Measurements from ENCODE around the gene TTC12.

The TTC12 gene

GRCh38 chr11:113408887-113409286, 94.5 kb downstream of the TTC12 start:
- DNase-seq = no peak

DNA sequence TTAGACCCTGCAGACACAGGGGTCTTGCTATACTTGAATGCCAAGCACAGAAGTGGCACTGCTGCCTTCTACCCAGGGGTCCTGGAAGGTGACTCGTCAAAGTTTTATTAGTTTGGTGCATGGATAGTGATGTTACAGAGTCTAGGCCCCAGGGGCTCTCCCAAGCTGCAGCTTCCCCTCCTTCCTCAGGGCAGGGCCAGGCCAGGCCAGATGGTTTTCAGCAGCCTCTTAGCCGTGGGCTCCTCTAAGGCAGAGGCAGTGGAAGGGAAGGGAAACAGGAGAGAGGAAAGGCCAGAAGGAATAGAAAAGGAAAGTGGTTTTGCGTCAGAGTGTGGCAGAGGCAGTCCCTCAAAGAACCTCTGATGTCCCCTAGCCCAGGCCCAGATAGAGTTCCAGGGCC, 95.1 kb downstream of the TTC12 start:
- DNase-seq = no peak

GRCh38 chr11:113410414-113411135, 96.2 kb downstream of the TTC12 start:
- DNase-seq = no peak

GRCh38 chr11:113411536-113411935, 97.2 kb downstream of the TTC12 start:
- no peak for DNase-seq

DNA sequence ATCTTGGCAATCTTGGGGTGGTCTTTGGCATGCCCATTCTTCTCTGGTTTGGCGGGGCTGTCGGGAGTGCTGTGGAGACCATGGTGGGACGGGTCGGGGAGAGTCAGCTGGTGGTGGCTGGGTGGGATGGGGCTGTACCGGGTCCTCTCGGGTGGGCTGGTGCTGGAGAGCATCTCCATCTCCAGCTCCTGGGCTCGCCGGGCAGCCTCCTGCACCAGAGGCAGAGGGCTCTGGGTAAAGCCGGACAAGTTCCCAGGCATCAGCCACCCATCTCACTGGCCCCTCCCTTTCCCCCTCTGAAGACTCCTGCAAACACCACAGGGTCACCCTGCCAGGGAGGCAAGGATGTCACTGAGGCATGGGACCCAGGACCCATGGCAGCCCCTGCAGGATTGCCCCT, 98.3 kb downstream of the TTC12 start:
- no peak for DNase-seq

GRCh38 chr11:113415343-113415742, 101.0 kb downstream of the TTC12 start:
- DNase-seq = no peak
